Neural cell (in vitro differentiated cells): ENCODE measurements around the gene C1orf21. TPM values are rescaled to one million over a fixed set of nuclear protein-coding genes. Genes with fewer than 3 reads are reported as not detected.

Experiments
- H2AFZ ChIP-seq: fragments of 200-600, 300-800 bp; sonication (generic), shearing (Covaris generic); 2 replicates; pipeline ENCODE4 v1.6.0; 2014; ENCODE audit warnings: low read depth, mild to moderate bottlenecking, antibody characterized with exemption, low read length, moderate library complexity
- H3F3A ChIP-seq: fragments of 200-600 bp; shearing (Covaris generic); 2 replicates; pipeline ENCODE4 v1.6.1; 2016; ENCODE audit warnings: mild to moderate bottlenecking, moderate library complexity, mixed read lengths, antibody characterized with exemption, low read length; ENCODE audit not compliant: insufficient read depth, poor library complexity, severe bottlenecking
- H3K27ac ChIP-seq: fragments of 200-600, 300-800 bp; sonication (generic), shearing (Covaris generic); 2 replicates; pipeline ENCODE4 v1.5.1; 2014; ENCODE audit warnings: mild to moderate bottlenecking, low read length, moderate library complexity
- H3K27me3 ChIP-seq: fragments of 300-800, 200-600 bp; sonication (generic), shearing (Covaris generic); 2 replicates; pipeline ENCODE4 v1.6.0; 2014; ENCODE audit warnings: mild to moderate bottlenecking, low read depth, low read length, moderate library complexity; ENCODE audit not compliant: insufficient read depth
- H3K36me3 ChIP-seq: fragments of 300-800, 200-600 bp; sonication (generic), shearing (Covaris generic); 2 replicates; pipeline ENCODE4 v1.5.1; 2014; ENCODE audit warnings: mild to moderate bottlenecking, antibody characterized with exemption, low read length, moderate library complexity; ENCODE audit not compliant: insufficient read depth
- H3K4me2 ChIP-seq: fragments of 300-800, 200-600 bp; sonication (generic), shearing (Covaris generic); 2 replicates; pipeline ENCODE4 v1.6.0; 2014; ENCODE audit warnings: mild to moderate bottlenecking, low read length
- H3K4me3 ChIP-seq: fragments of 300-800, 200-600 bp; sonication (generic), shearing (Covaris generic); 2 replicates; pipeline ENCODE4 v1.5.1; 2014; ENCODE audit warnings: mild to moderate bottlenecking, low read length, moderate library complexity
- H3K79me2 ChIP-seq: fragments of 200-600 bp; shearing (Covaris generic); replicated peaks from 2 replicates; pipeline ENCODE4 v1.6.0; 2014; ENCODE audit warnings: mild to moderate bottlenecking, low read length, moderate library complexity; ENCODE audit not compliant: insufficient read depth
- H3K9ac ChIP-seq: fragments of 300-800, 200-600 bp; sonication (generic), shearing (Covaris generic); 2 replicates; pipeline ENCODE4 v1.6.1; 2016; ENCODE audit warnings: mild to moderate bottlenecking, low read length, mixed read lengths
- H3K9me2 ChIP-seq: fragments of 200-600 bp; shearing (Covaris generic); 2 replicates; pipeline ENCODE4 v1.6.1; 2016; ENCODE audit warnings: mild to moderate bottlenecking, low read length, mixed read lengths; ENCODE audit not compliant: insufficient read depth
- H3K9me3 ChIP-seq: fragments of 200-600, 300-800 bp; sonication (generic), shearing (Covaris generic); 2 replicates; pipeline ENCODE4 v1.6.1; 2016; ENCODE audit warnings: mild to moderate bottlenecking, mixed run types, low read length, moderate library complexity, mixed read lengths
- H4K20me1 ChIP-seq: fragments of 200-600 bp; shearing (Covaris generic); 2 replicates; pipeline ENCODE4 v1.6.1; 2016; ENCODE audit warnings: mild to moderate bottlenecking, mixed run types; ENCODE audit not compliant: insufficient read depth
- CTCF ChIP-seq: fragments of 450-650 bp; IDR thresholded peaks from 2 replicates; pipeline ENCODE4 v1.5.1; 2014; ENCODE audit warnings: antibody characterized with exemption, mild to moderate bottlenecking, moderate library complexity; ENCODE audit not compliant: poor library complexity, severe bottlenecking
- EP300 ChIP-seq: fragments of 450-650 bp; conservative IDR thresholded peaks from 2 replicates; pipeline ENCODE4 v1.6.1; 2014; ENCODE audit warnings: antibody characterized with exemption, mild to moderate bottlenecking, moderate library complexity; ENCODE audit not compliant: poor library complexity, severe bottlenecking
- EZH2 ChIP-seq: fragments of 200-600, 300-800 bp; shearing (Covaris generic), sonication (generic); IDR thresholded peaks from 2 replicates; pipeline ENCODE4 v1.6.1; 2014; ENCODE audit warnings: antibody characterized with exemption, low read length, borderline replicate concordance, mild to moderate bottlenecking; ENCODE audit not compliant: insufficient read depth, poor library complexity, severe bottlenecking
- MXI1 ChIP-seq: fragments of 450-650 bp; conservative IDR thresholded peaks from 2 replicates; pipeline ENCODE4 v1.6.1; 2014; ENCODE audit warnings: antibody characterized with exemption, mild to moderate bottlenecking; ENCODE audit not compliant: poor library complexity, severe bottlenecking
- POLR2AphosphoS5 ChIP-seq: IDR thresholded peaks from 2 replicates; pipeline ENCODE4 v1.6.1; 2012
- RAD21 ChIP-seq: fragments of 450-650 bp; conservative IDR thresholded peaks from 2 replicates; pipeline ENCODE4 v1.6.1; 2014; ENCODE audit warnings: antibody characterized with exemption, mild to moderate bottlenecking, moderate library complexity
- REST ChIP-seq: IDR thresholded peaks from 2 replicates; pipeline ENCODE4 v1.6.1; 2012; ENCODE audit warnings: borderline replicate concordance
- SMC3 ChIP-seq: fragments of 450-650 bp; conservative IDR thresholded peaks from 2 replicates; pipeline ENCODE4 v1.6.1; 2014; ENCODE audit warnings: antibody characterized with exemption, mild to moderate bottlenecking, moderate library complexity; ENCODE audit not compliant: poor library complexity
- TAF1 ChIP-seq: IDR thresholded peaks from 2 replicates; pipeline ENCODE4 v1.6.1; 2012; ENCODE audit warnings: low read depth
- polyA plus RNA-seq: library from polyadenylated mRNA; depleted of rRNA; stranded (reverse); fragments of >200 nt; gene quantifications from 2 replicates; pipeline ENCODE4 v1.2.3, GENCODE V29; 2014

The C1orf21 gene
- polyA plus RNA-seq, 1 donor from 2014 or later = 21.1 TPM

- no peak overlapping the region for H2AFZ ChIP-seq
- no peaks in the 10 kb centered on the region for H4K20me1 ChIP-seq
- H3K36me3 ChIP-seq = no peaks in the 10 kb centered on the region
- no peaks in the 10 kb centered on the region for H3K9me3 ChIP-seq
- H3K9ac ChIP-seq = no peak overlapping the region
- H3K4me2 ChIP-seq = no peak overlapping the region
- H3K27ac ChIP-seq = no peak overlapping the region
- H3F3A ChIP-seq = no peaks in the 10 kb centered on the region
- no peak for TF ChIP-seq CTCF
- H3K4me3 ChIP-seq = no peak overlapping the region
- no peaks in the 10 kb centered on the region for H3K27me3 ChIP-seq
- peaks cover 35% of the 10 kb centered on the region for H3K79me2 ChIP-seq
- no peaks in the 10 kb centered on the region for H3K9me2 ChIP-seq
Observed at GRCh38 chr1:184395370-184395769, 8.5 kb downstream of the C1orf21 start.

DNA sequence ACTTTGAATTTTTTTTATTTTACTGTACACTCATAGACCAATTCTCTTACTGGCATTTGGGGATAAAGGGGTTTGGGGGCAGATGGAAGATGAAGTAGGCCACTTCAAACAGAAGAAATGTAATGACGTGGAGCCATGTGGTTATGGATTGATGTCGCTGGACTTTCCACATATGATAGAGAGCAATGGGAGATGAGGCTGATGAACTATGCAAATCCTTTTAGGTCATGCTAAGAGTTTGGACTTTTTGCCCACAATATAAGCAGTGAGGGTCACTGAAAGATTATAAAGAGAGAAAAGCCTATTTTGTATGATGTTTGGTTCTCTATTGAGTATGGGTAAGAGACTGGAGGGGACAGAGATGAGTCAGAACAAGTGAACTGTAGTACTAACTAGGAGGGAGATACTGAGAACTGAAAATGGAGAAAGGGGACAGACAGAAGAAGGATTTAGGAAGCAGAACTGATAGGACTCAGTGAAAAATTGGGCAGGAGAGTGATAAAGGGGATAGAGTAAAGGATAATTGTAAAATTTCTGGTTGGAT, 9.2 kb downstream of the C1orf21 start:
- H3K4me3 ChIP-seq = no peak overlapping the region
- no peaks in the 10 kb centered on the region for H3K36me3 ChIP-seq
- H3K9me3 ChIP-seq = no peaks in the 10 kb centered on the region
- H3K27ac ChIP-seq = no peak overlapping the region
- no peak overlapping the region for H3K9ac ChIP-seq
- TF ChIP-seq SMC3 = no peak
- no peak for TF ChIP-seq TAF1
- no peak for TF ChIP-seq EZH2
- TF ChIP-seq MXI1 = no peak
- no peak for TF ChIP-seq CTCF
- no peak for TF ChIP-seq RAD21
- no peak for TF ChIP-seq EP300
- TF ChIP-seq POLR2AphosphoS5 = no peak
- no peak for TF ChIP-seq REST
- no peak overlapping the region for H3K4me2 ChIP-seq
- H2AFZ ChIP-seq = no peak overlapping the region
- peaks cover 29% of the 10 kb centered on the region for H3K79me2 ChIP-seq
- no peaks in the 10 kb centered on the region for H3K27me3 ChIP-seq
- H4K20me1 ChIP-seq = no peaks in the 10 kb centered on the region
- H3K9me2 ChIP-seq = no peaks in the 10 kb centered on the region
- H3F3A ChIP-seq = no peaks in the 10 kb centered on the region
